Limb (tissue), 2 donors: ENCODE data around the gene MYADML2.
"Not testable (repeated sequence)": the region's sequence is repeated elsewhere in the genome, so short reads cannot be mapped to it uniquely, and the experiment has no call there.

Source experiments
- DNase-seq, 2 donors: peaks; one replicate each; pipeline ENCODE4 v3.0.0-alpha.2; 2016; ENCODE audit errors: extremely low spot score in 2 of 2

Gene MYADML2

GRCh38 chr17:81947189-81947588 lies at the start of gene MYADML2:
Gene MYADML2 (minus strand): TSS chr17:81947233. CDS start chr17:81941741, 5,492 bp downstream.
- no peak for DNase-seq

- no peak for DNase-seq
These were observed 49.3 kb upstream of the MYADML2 start for GRCh38 chr17:81996232-81996756.

- peak in 1 of 2 donors; percentile 28 for DNase-seq
These were observed 48.6 kb upstream of the MYADML2 start for GRCh38 chr17:81995463-81996231.

GRCh38 chr17:81994593-81995462 lies 47.8 kb upstream of the MYADML2 start:
- DNase-seq, result peak in 1 of 2 donors; percentile 56

- no peak for DNase-seq
These were observed 46.9 kb upstream of the MYADML2 start for GRCh38 chr17:81993729-81994592.

GRCh38 chr17:81992306-81993102 lies 45.5 kb upstream of the MYADML2 start:
- no peak for DNase-seq

GRCh38 chr17:81991684-81992305 lies 44.8 kb upstream of the MYADML2 start:
- peak in 1 of 2 donors; percentile 74 for DNase-seq

GRCh38 chr17:81990836-81991683 lies 44.0 kb upstream of the MYADML2 start:
- DNase-seq, result no peak

- DNase-seq, result no peak
These were observed 40.2 kb upstream of the MYADML2 start for GRCh38 chr17:81987161-81987770.

- DNase-seq, result no peak
These were observed 39.6 kb upstream of the MYADML2 start for GRCh38 chr17:81986606-81987005.

- no peak for DNase-seq
These were observed 37.9 kb upstream of the MYADML2 start for GRCh38 chr17:81984773-81985410.

GRCh38 chr17:81983639-81984373 lies 36.8 kb upstream of the MYADML2 start:
- no peak for DNase-seq

GRCh38 chr17:81983011-81983638 lies 36.1 kb upstream of the MYADML2 start:
- no peak for DNase-seq

- DNase-seq, result not testable (repeated sequence)
These were observed 34.5 kb upstream of the MYADML2 start for GRCh38 chr17:81981511-81981910.

- no peak for DNase-seq
These were observed 33.8 kb upstream of the MYADML2 start for GRCh38 chr17:81980707-81981343.

GRCh38 chr17:81980122-81980521 lies 33.1 kb upstream of the MYADML2 start:
- no peak for DNase-seq
